Chondrocyte (in vitro differentiated cells): ENCODE measurements around the gene RASGRP2. TPM values are rescaled to one million over a fixed set of nuclear protein-coding genes. Genes with fewer than 3 reads are reported as not detected.

Experiments
- DNase-seq: peaks from one replicate; pipeline ENCODE4 v3.0.0; 2021; ENCODE audit warnings: mixed read lengths, low spot score
- H3K27ac Mint-ChIP-seq: one replicate; pipeline ENCODE4 v1.8.0; 2021; ENCODE audit warnings: mild to moderate bottlenecking, moderate library complexity, mixed read lengths; ENCODE audit not compliant: unreplicated experiment
- H3K27me3 Mint-ChIP-seq: 2 replicates; pipeline ENCODE4 v1.8.0; 2021; ENCODE audit warnings: low read depth, mixed read lengths
- H3K36me3 Mint-ChIP-seq: 2 replicates; pipeline ENCODE4 v1.8.0; 2021; ENCODE audit warnings: low read depth, mixed read lengths
- H3K4me1 Mint-ChIP-seq: 2 replicates; pipeline ENCODE4 v1.8.0; 2021; ENCODE audit warnings: low read depth, mild to moderate bottlenecking, mixed read lengths
- H3K4me3 Mint-ChIP-seq: one replicate; pipeline ENCODE4 v1.8.0; 2021; ENCODE audit warnings: mild to moderate bottlenecking, moderate library complexity, mixed read lengths; ENCODE audit not compliant: unreplicated experiment
- H3K9me3 Mint-ChIP-seq: 2 replicates; pipeline ENCODE4 v1.8.0; 2021; ENCODE audit warnings: low read depth, mixed read lengths
- total RNA-seq: library from RNA; stranded (reverse); gene quantifications from 3 replicates; pipeline ENCODE4 v1.2.1, GENCODE V29; 2021
- TF ChIP-seq, protein P1 (sequence below): fragments of 200-600 bp; sonication (generic); IDR thresholded peaks from 2 replicates; pipeline ENCODE4 v1.5.0; 2021; ENCODE audit warnings: antibody characterized with exemption, mild to moderate bottlenecking, moderate library complexity

RASGRP2 gene
- total RNA-seq, 1 donor from 2014 or later, result 11.4 TPM

GRCh38 chr11:64717268-64717578 lies 26.7 kb downstream of the RASGRP2 start:
- peaks cover 78% of the 10 kb centered on the region for H3K27me3 Mint-ChIP-seq
- peak; percentile 63 for DNase-seq
- H3K36me3 Mint-ChIP-seq, result no peaks in the 10 kb centered on the region
- H3K9me3 Mint-ChIP-seq, result no peaks in the 10 kb centered on the region
- H3K4me3 Mint-ChIP-seq, result no peak overlapping the region
- no peaks in the 10 kb centered on the region for H3K4me1 Mint-ChIP-seq
- H3K27ac Mint-ChIP-seq, result no peak overlapping the region
- TF ChIP-seq, protein P1, sequence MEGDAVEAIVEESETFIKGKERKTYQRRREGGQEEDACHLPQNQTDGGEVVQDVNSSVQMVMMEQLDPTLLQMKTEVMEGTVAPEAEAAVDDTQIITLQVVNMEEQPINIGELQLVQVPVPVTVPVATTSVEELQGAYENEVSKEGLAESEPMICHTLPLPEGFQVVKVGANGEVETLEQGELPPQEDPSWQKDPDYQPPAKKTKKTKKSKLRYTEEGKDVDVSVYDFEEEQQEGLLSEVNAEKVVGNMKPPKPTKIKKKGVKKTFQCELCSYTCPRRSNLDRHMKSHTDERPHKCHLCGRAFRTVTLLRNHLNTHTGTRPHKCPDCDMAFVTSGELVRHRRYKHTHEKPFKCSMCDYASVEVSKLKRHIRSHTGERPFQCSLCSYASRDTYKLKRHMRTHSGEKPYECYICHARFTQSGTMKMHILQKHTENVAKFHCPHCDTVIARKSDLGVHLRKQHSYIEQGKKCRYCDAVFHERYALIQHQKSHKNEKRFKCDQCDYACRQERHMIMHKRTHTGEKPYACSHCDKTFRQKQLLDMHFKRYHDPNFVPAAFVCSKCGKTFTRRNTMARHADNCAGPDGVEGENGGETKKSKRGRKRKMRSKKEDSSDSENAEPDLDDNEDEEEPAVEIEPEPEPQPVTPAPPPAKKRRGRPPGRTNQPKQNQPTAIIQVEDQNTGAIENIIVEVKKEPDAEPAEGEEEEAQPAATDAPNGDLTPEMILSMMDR, result no peak

DNA sequence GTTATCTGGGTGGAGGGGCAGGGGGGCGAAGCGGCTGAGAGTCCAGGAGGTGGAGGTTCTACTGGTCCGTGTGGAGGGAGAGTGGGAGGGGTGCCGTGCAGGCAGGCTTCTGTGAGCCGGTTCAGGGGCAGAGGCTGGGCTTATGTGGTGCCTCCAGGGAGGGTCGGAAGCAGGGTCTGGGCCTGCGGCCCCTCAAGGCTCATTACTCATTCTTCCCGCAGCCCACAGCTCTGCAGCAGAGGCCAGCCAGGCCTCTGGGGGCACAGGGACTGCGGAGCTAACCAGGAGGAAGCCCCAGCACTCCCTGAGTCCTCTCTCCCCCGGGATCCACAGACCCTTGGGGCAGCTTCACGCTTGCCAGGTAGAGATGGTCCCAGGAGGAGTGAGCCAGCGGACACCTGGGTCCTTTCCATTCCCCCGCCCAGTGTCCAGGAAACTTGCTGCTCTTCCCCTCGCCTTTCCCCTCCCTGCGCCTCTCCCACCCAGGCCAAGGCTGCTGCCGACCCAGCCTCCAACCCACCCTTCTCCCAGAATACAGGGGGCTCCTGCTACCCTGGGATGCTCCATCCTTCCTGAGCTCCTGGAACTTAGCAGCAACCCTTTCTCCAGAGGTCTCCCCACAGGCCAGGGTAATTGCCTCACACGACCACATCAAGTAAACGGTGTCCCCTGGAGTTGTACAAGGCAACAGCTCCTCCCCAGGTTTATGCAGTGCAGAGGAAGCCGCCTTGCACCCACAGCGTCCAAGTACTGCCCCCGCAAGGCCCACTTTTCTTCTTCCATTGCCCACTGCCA lies 27.3 kb downstream of the RASGRP2 start:
- Mint-ChIP-seq H3K4me3 (no peak overlapping the region), H3K27ac (no peak overlapping the region), H3K9me3 (no peaks in the 10 kb centered on the region), H3K27me3 (peaks cover 77% of the 10 kb centered on the region), H3K36me3 (no peaks in the 10 kb centered on the region), H3K4me1 (no peaks in the 10 kb centered on the region)
- DNase-seq, result peak; percentile 65
- TF ChIP-seq, protein P1, result no peak

- H3K27me3 Mint-ChIP-seq, result peaks cover 72% of the 10 kb centered on the region
- TF ChIP-seq, protein P1, result no peak
- no peaks in the 10 kb centered on the region for H3K9me3 Mint-ChIP-seq
- no peak for DNase-seq
- no peak overlapping the region for H3K4me3 Mint-ChIP-seq
- H3K36me3 Mint-ChIP-seq, result no peaks in the 10 kb centered on the region
- H3K4me1 Mint-ChIP-seq, result peaks cover 2% of the 10 kb centered on the region
- H3K27ac Mint-ChIP-seq, result no peak overlapping the region
These were observed 28.0 kb downstream of the RASGRP2 start for GRCh38 chr11:64715756-64716472.

DNA sequence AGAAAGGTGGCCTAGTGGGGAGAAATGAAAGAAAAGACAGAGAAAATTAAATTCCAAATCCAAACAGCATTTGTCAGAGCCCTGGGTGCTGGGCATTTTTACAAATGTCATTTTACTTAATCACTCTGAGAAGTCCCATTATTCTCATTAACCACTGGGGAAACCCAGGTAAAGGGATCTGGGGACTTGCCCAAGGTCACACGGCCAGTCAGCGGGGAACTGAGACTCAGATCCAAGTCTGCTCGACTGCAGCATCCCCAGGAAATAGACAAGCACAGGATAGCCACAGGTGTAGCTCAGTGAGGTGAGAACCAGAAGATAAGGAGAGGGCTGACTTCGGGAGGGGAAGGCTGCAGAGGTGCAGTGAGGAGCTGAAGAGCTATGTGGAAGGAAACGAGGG lies 28.8 kb downstream of the RASGRP2 start:
- H3K27ac Mint-ChIP-seq, result no peak overlapping the region
- no peak overlapping the region for H3K4me3 Mint-ChIP-seq
- peaks cover 67% of the 10 kb centered on the region for H3K27me3 Mint-ChIP-seq
- H3K9me3 Mint-ChIP-seq, result no peaks in the 10 kb centered on the region
- H3K4me1 Mint-ChIP-seq, result peaks cover 10% of the 10 kb centered on the region
- H3K36me3 Mint-ChIP-seq, result no peaks in the 10 kb centered on the region
- no peak for DNase-seq
- TF ChIP-seq, protein P1, result no peak

- TF ChIP-seq, protein P1, result no peak
- H3K9me3 Mint-ChIP-seq, result no peaks in the 10 kb centered on the region
- H3K36me3 Mint-ChIP-seq, result no peaks in the 10 kb centered on the region
- DNase-seq, result peak; percentile 43
- H3K27me3 Mint-ChIP-seq, result peaks cover 63% of the 10 kb centered on the region
- H3K27ac Mint-ChIP-seq, result no peak overlapping the region
- H3K4me3 Mint-ChIP-seq, result no peak overlapping the region
- peaks cover 11% of the 10 kb centered on the region for H3K4me1 Mint-ChIP-seq
These were observed 29.3 kb downstream of the RASGRP2 start for GRCh38 chr11:64714666-64715065.
